DND-41 (cell line): ENCODE measurements around the gene RBPJL.

Experiments used
- ATAC-seq: fragments of 200-7000 bp; cut with Tn5 transposase; 3 replicates; pipeline ENCODE4 v1.9.1; 2021; ENCODE audit warnings: low read depth; ENCODE audit not compliant: insufficient read depth
- DNase-seq: peaks from one replicate; pipeline ENCODE4 v3.0.0-alpha.2; 2020
- H2AFZ ChIP-seq: 2 replicates; pipeline ENCODE4 v1.6.0; 2012; ENCODE audit warnings: low read depth, low read length
- H3K27ac ChIP-seq: 2 replicates; pipeline ENCODE4 v1.5.1; 2012; ENCODE audit warnings: low read length, inconsistent platforms
- H3K27me3 ChIP-seq: fragments of 200-600 bp; sonication (generic); 2 replicates; pipeline ENCODE4 v1.6.0; 2012; ENCODE audit warnings: low read length, mild to moderate bottlenecking, inconsistent platforms; ENCODE audit not compliant: insufficient read depth, poor library complexity
- H3K36me3 ChIP-seq: 2 replicates; pipeline ENCODE4 v1.5.1; 2012; ENCODE audit warnings: low read length, inconsistent platforms; ENCODE audit not compliant: insufficient read depth
- H3K4me1 ChIP-seq: 2 replicates; pipeline ENCODE4 v1.5.1; 2012; ENCODE audit warnings: mild to moderate bottlenecking, low read length; ENCODE audit not compliant: insufficient read depth
- H3K4me2 ChIP-seq: 2 replicates; pipeline ENCODE4 v1.6.0; 2012; ENCODE audit warnings: mild to moderate bottlenecking, moderate library complexity, low read length, inconsistent platforms; ENCODE audit not compliant: insufficient read depth
- H3K4me3 ChIP-seq, 2 experiments: fragments of 200-600 bp in 1 of 2; shearing (Covaris generic) in 1 of 2; 2 replicates each; pipeline ENCODE4 v1.5.1; 2012 to 2016; ENCODE audit warnings: inconsistent platforms in 2 of 2, low read length in 2 of 2, mild to moderate bottlenecking in 2 of 2, low read depth in 1 of 2, moderate library complexity in 1 of 2
- H3K79me2 ChIP-seq: 2 replicates; pipeline ENCODE4 v1.6.0; 2012; ENCODE audit warnings: low read length, inconsistent platforms; ENCODE audit not compliant: insufficient read depth
- H3K9ac ChIP-seq: 2 replicates; pipeline ENCODE4 v1.6.0; 2012; ENCODE audit warnings: low read depth, mild to moderate bottlenecking, inconsistent platforms, low read length, moderate library complexity
- H3K9me3 ChIP-seq: 2 replicates; pipeline ENCODE4 v1.5.1; 2012; ENCODE audit warnings: low read length, moderate library complexity, mild to moderate bottlenecking, inconsistent platforms; ENCODE audit not compliant: insufficient read depth, severe bottlenecking
- H4K20me1 ChIP-seq: 2 replicates; pipeline ENCODE4 v1.6.0; 2012; ENCODE audit warnings: low read length; ENCODE audit not compliant: insufficient read depth
- EZH2 ChIP-seq: IDR thresholded peaks from 3 replicates; pipeline ENCODE4 v1.6.1; 2012; ENCODE audit warnings: borderline replicate concordance, low read depth, mild to moderate bottlenecking, moderate library complexity, low read length, inconsistent platforms; ENCODE audit not compliant: severe bottlenecking
- TF ChIP-seq, protein P1 (sequence below): IDR thresholded peaks from 2 replicates; pipeline ENCODE4 v1.5.1; 2012; ENCODE audit warnings: borderline replicate concordance, low read length, moderate library complexity, mild to moderate bottlenecking; ENCODE audit not compliant: poor library complexity, severe bottlenecking; ENCODE audit errors: extremely low read depth

RBPJL gene

DNA sequence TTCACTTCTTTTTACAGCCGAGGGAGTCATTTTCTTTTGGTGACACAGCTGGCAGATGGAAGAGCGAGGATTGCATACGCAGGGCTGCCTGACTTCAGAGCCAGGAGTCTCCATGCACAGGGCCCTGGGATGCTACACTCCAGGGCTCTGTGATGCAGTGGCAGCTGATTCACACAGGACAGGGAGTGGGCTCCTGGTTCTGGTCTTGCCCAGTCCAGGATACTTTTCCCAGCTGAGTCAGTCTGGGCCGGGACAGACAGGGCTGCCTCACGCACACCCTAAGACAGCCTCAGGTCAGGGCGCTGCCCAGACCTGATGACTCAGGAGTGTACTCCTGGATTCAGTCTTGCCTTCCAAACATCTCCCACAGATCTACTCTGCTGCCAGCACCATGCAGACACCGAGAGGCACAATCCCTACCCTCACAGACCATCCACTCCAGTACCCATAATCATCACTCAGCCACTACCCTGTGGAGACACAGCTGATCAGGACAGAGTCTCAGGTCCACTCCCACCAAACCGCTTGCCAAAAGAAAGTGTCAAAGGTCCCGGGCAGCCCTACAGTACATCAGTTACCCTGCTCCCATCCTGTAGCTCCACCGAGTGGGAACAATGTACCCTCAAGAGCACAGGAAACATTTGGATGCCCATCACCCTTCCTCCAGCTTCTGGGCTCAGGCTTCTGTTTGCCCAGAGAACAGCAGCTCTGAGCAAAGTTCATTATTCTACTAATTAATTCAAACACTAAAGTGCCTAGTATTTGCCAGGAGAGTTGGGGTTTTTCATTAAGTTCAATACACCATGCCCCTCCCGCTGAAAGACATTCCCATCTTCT lies 30.1 kb downstream of the RBPJL start:
- peak; percentile 39; the same call in 2 of the 3 replicates for ATAC-seq
- Histone ChIP-seq H2AFZ (no peak overlapping the region), H3K27me3 (peaks cover 28% of the 10 kb centered on the region), H3K27ac (no peak overlapping the region), H3K9ac (no peak overlapping the region), H3K36me3 (no peaks in the 10 kb centered on the region), H3K4me1 (no peaks in the 10 kb centered on the region), H3K4me3 (no peak overlapping the region), H3K4me2 (no peak overlapping the region), H3K9me3 (no peaks in the 10 kb centered on the region), H4K20me1 (no peaks in the 10 kb centered on the region), H3K79me2 (no peaks in the 10 kb centered on the region)
- DNase-seq: no peak
- TF ChIP-seq, protein P1, sequence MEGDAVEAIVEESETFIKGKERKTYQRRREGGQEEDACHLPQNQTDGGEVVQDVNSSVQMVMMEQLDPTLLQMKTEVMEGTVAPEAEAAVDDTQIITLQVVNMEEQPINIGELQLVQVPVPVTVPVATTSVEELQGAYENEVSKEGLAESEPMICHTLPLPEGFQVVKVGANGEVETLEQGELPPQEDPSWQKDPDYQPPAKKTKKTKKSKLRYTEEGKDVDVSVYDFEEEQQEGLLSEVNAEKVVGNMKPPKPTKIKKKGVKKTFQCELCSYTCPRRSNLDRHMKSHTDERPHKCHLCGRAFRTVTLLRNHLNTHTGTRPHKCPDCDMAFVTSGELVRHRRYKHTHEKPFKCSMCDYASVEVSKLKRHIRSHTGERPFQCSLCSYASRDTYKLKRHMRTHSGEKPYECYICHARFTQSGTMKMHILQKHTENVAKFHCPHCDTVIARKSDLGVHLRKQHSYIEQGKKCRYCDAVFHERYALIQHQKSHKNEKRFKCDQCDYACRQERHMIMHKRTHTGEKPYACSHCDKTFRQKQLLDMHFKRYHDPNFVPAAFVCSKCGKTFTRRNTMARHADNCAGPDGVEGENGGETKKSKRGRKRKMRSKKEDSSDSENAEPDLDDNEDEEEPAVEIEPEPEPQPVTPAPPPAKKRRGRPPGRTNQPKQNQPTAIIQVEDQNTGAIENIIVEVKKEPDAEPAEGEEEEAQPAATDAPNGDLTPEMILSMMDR: no peak
- TF ChIP-seq EZH2: no peak

DNA sequence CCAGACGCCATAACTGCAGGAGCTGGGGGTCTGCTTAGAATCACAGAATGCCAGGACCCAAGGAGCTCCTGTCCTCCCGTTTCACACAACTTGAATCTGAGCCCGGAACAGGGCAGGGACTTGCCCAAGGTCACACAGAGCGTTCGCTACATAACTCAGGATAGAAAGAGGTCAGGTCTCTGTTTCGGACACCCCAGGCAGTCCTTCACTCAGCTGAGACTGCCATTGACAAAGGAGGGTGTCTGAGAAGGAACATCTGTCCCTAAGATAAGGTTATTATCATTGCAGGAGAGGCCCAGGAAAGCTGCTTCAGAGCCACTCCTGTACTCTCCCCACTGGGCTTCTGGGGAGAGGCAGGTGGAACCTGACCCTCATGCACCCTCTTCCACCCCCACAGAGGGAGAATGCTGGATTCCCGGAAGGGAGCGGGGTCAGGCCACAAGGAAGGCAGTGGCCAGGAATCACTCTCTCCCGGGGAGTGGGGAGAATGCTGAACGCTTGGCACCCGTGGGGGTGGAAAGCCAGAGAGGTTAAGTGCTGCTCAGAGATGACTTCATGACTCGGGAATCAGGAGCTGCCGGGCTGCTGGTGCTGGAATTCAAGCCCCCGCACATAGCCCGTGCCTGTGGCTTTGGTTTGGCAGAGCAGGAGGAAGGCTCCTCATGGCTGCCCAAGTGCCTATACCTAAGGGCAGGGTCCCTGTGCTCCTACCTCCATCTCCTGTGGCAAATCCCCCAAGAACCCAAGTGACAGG lies 30.9 kb downstream of the RBPJL start:
- Histone ChIP-seq H3K4me2 (no peak overlapping the region), H3K27ac (no peak overlapping the region), H3K79me2 (no peaks in the 10 kb centered on the region), H3K4me1 (no peaks in the 10 kb centered on the region), H3K27me3 (peaks cover 35% of the 10 kb centered on the region), H2AFZ (no peak overlapping the region), H3K36me3 (no peaks in the 10 kb centered on the region), H3K9me3 (no peaks in the 10 kb centered on the region), H3K4me3 (no peak overlapping the region), H3K9ac (no peak overlapping the region), H4K20me1 (no peaks in the 10 kb centered on the region)
- DNase-seq: no peak
- TF ChIP-seq EZH2: no peak
- TF ChIP-seq, protein P1: no peak
- no peak for ATAC-seq

DNA sequence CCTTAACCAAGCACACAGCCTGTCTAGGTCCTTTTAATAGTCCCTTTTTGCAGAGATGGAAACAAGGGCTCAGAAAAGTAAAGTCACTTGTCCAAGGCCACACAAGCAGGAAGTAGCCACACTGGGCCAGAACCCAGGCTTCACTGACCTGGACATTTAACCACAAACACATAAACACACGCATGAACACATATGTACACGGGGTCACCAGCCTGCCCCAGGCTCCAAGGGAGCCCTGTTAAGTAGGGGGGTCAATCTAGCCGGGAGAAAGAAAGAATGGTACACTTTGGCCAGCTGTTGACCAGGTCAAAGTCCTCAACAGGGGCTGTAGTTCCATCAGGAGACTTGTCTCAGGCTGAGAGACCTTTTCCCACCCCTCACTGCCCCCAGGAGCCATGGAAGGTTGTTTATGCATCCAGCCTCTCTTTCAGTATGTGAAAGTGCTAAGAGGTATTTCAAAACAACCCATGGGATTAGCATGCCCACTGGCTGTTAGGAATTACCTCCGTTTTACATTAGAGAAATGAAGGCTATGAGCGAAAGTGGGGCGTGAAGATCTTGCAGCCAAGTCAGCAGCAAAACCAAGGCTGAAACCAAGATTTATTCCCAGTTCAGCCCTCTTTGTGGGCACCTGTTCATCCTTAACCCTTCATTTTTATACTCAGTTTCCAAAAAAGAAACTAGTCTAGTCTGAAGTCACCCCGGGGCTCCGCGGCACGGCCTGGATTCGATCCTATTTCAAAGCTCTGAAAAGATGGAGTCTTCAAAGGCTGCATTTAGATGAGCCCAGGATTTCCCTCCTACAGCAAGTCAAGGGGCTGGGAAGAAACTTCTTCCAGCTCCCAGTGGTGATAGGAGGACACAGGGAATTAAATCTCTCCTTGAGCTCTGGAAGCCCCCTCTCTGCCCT lies 31.7 kb downstream of the RBPJL start:
- Histone ChIP-seq H3K9me3 (no peaks in the 10 kb centered on the region), H3K9ac (no peak overlapping the region), H3K4me2 (no peak overlapping the region), H3K27ac (no peak overlapping the region), H2AFZ (no peak overlapping the region), H3K27me3 (peaks cover 43% of the 10 kb centered on the region), H3K79me2 (no peaks in the 10 kb centered on the region), H3K4me3 (no peak overlapping the region), H3K36me3 (no peaks in the 10 kb centered on the region), H3K4me1 (no peaks in the 10 kb centered on the region), H4K20me1 (no peaks in the 10 kb centered on the region)
- DNase-seq: no peak
- no peak for TF ChIP-seq EZH2
- TF ChIP-seq, protein P1: no peak
- no peak for ATAC-seq
